Kidney epithelial cell (primary cell): ENCODE results near the gene RHOU. TPM values are rescaled to one million over a fixed set of nuclear protein-coding genes. Genes with fewer than 3 reads are reported as not detected.

Source experiments
- DNase-seq: peaks from one replicate; pipeline ENCODE4 v3.0.0-alpha.2; 2010; ENCODE audit warnings: low read depth
- H3K27me3 ChIP-seq: 2 replicates; pipeline ENCODE4 v1.6.0; 2011; ENCODE audit warnings: low read length; ENCODE audit not compliant: control insufficient read depth, insufficient read depth
- H3K36me3 ChIP-seq: 2 replicates; pipeline ENCODE4 v1.5.1; 2011; ENCODE audit warnings: low read length; ENCODE audit not compliant: control insufficient read depth, insufficient read depth
- H3K4me3 ChIP-seq: 2 replicates; pipeline ENCODE4 v1.5.1; 2011; ENCODE audit warnings: low read depth, mild to moderate bottlenecking, control low read depth, low read length
- total RNA-seq: library from RNA; depleted of rRNA; stranded (reverse); fragments of >200 nt; gene quantifications from 2 replicates; pipeline ENCODE4 v1.2.3, GENCODE V29; 2015
- TF ChIP-seq, protein P1 (sequence below): IDR thresholded peaks from 2 replicates; pipeline ENCODE4 v1.5.1; 2011; ENCODE audit warnings: mild to moderate bottlenecking, moderate library complexity, low read length, control low read depth, inconsistent platforms; ENCODE audit not compliant: insufficient read depth, poor library complexity, severe bottlenecking

RHOU gene
- total RNA-seq, 1 donor from 2014 or later: 1.0 TPM

DNA sequence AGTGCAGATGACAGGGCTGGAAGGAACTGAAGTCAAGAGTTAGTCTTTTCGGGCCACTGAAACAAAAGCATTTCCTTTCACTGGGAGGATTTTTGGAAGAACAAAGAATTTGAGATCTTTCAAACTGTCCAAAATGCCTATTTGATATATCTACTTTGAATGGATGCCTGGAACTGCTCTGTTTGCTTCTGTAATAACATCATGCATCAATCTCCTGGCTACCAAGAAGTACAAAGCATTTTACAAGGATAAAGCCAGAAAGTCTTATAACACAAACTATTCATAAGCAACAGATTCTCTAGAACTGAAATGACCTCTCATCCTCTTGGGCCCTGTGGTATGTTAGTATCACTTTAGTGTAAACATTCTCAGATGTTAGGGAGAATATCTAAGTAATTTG lies 18.2 kb upstream of the RHOU start:
- no peak for DNase-seq
- Histone ChIP-seq H3K27me3 (no peaks in the 10 kb centered on the region), H3K36me3 (no peaks in the 10 kb centered on the region), H3K4me3 (no peak overlapping the region)
- TF ChIP-seq, protein P1, sequence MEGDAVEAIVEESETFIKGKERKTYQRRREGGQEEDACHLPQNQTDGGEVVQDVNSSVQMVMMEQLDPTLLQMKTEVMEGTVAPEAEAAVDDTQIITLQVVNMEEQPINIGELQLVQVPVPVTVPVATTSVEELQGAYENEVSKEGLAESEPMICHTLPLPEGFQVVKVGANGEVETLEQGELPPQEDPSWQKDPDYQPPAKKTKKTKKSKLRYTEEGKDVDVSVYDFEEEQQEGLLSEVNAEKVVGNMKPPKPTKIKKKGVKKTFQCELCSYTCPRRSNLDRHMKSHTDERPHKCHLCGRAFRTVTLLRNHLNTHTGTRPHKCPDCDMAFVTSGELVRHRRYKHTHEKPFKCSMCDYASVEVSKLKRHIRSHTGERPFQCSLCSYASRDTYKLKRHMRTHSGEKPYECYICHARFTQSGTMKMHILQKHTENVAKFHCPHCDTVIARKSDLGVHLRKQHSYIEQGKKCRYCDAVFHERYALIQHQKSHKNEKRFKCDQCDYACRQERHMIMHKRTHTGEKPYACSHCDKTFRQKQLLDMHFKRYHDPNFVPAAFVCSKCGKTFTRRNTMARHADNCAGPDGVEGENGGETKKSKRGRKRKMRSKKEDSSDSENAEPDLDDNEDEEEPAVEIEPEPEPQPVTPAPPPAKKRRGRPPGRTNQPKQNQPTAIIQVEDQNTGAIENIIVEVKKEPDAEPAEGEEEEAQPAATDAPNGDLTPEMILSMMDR: no peak

DNA sequence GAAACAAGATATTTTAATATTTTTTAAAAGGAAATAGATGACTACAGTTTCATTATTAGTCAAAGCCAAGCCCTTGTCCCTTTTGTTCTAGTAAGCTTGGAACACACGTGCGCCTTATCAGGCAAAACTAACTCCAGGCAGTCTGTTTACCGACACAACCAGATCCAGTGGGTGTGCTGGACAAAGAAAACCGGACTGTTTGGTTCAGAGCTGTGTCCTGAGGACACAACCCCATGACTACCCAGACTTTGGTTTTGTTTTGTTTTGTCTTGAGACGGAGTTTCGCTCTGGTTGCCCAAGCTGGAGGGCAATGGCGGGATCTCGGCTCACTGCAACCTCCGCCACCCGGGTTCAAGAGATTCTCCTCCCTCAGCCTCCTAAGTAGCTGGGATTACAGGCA lies 13.9 kb upstream of the RHOU start:
- no peaks in the 10 kb centered on the region for H3K36me3 ChIP-seq
- no peaks in the 10 kb centered on the region for H3K27me3 ChIP-seq
- TF ChIP-seq, protein P1: no peak
- no peak for DNase-seq
- no peak overlapping the region for H3K4me3 ChIP-seq

DNA sequence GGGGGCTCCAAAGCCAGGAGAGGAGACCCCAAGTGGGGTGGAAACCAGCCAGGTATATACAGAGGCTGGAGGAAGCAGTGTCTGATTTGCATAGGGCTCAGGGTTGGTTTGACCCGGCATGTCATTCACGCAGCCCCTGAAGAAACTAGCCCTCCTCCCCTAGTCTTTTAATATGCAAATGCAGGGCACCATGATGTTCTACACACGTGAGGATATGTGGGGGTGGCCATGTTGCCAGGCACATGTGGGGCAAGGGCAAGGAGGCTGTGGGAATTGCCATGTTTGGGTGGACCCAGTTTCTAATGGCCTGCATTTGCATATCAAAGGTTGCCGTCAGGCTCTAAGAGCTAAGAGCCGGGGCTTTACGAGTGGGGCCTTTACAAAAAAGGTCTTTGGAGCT lies 12.0 kb upstream of the RHOU start:
- Histone ChIP-seq H3K4me3 (no peak overlapping the region), H3K27me3 (no peaks in the 10 kb centered on the region), H3K36me3 (no peaks in the 10 kb centered on the region)
- TF ChIP-seq, protein P1: no peak
- no peak for DNase-seq

DNA sequence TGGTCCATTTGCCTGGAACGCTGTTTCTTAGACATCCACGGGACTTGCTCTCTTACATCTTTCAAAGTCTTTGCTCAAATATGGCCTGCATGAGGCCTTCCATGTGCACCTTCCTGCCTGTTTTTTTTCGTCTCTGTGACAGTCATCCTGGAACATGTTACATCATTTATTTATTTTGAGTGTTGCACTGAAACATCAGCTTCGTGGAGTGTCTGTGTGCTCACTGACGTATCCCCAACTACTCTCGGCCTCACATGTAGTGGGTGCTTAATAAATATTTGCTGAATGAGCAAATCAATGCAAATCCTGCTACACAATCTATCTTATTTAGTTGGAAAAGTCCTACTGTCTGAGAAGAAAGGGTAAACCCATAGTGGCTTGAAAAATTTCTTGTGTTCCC lies 11.4 kb upstream of the RHOU start:
- H3K27me3 ChIP-seq: no peaks in the 10 kb centered on the region
- no peak overlapping the region for H3K4me3 ChIP-seq
- DNase-seq: no peak
- no peaks in the 10 kb centered on the region for H3K36me3 ChIP-seq
- TF ChIP-seq, protein P1: no peak

DNA sequence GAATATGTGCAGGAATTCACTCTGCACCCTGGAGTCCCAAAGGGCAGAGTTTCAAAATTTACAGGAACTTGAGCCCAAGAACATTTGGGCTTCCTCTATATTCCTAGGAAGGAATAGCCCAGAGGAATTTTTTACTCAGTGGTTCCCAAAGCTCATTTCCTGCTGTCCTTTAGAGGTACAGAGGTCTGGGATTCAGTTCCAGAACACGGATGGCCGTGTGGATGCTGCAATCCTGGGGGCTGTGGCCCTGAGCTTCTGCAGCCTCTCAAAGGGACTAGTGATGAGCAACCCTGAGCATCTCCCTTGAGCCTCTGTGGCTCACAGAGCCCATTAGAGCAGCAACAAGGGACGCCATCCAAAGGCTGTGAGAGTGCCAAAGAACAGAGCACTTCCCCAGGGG lies 10.1 kb upstream of the RHOU start:
- H3K4me3 ChIP-seq: no peak overlapping the region
- H3K27me3 ChIP-seq: peaks cover under 1% of the 10 kb centered on the region
- no peak for DNase-seq
- TF ChIP-seq, protein P1: no peak
- no peaks in the 10 kb centered on the region for H3K36me3 ChIP-seq

DNA sequence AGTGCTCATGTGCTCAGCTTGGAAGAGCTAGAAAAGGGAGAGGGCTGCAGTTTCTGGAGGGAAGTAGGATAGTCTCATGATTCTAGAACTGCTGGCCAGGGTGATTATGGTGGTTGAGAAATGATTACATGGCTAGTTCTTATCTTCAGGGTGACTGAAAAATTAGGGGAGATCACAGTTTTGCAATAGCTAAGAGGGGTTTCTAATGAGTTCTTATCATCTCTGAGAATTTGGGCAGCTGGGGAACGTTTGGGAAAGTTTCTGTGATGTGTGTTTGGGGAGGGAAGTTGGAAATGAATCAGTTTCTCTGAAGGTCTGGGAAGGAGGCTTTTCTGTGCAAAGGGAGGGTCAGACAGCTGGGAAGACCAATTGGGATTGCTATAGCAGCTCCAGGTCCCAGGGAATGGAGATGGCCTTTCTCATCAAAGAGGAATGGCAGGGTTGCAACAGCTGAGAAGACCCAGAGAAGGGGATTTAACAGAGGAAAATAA lies 7.6 kb upstream of the RHOU start:
- H3K27me3 ChIP-seq: peaks cover 2% of the 10 kb centered on the region

More for the DNA sequence above, 7.6 kb upstream of the RHOU start:
- H3K36me3 ChIP-seq: no peaks in the 10 kb centered on the region
- DNase-seq: no peak
- no peak overlapping the region for H3K4me3 ChIP-seq
- TF ChIP-seq, protein P1: no peak
